HUES64 (cell line): ENCODE data around the gene ACSF3.

ENCODE experiments used
- H3K27ac ChIP-seq: 2 replicates; pipeline ENCODE4 v1.7.0; 2013; ENCODE audit warnings: low read depth, low read length, inconsistent platforms
- H3K27me3 ChIP-seq: 2 replicates; pipeline ENCODE4 v1.6.1; 2013; ENCODE audit warnings: mild to moderate bottlenecking, low read length; ENCODE audit not compliant: insufficient read depth
- H3K36me3 ChIP-seq: 2 replicates; pipeline ENCODE4 v1.6.1; 2013; ENCODE audit warnings: mild to moderate bottlenecking, low read length; ENCODE audit not compliant: insufficient read depth
- H3K4me1 ChIP-seq: 2 replicates; pipeline ENCODE4 v1.6.1; 2013; ENCODE audit warnings: mild to moderate bottlenecking, low read length, moderate library complexity; ENCODE audit not compliant: insufficient read depth
- H3K4me3 ChIP-seq: 2 replicates; pipeline ENCODE4 v1.5.1; 2013; ENCODE audit warnings: mild to moderate bottlenecking, low read length, moderate library complexity
- H3K9ac ChIP-seq: 2 replicates; pipeline ENCODE4 v1.6.1; 2013; ENCODE audit warnings: mild to moderate bottlenecking, low read depth, low read length
- H3K9me3 ChIP-seq: 2 replicates; pipeline ENCODE4 v1.6.1; 2013; ENCODE audit warnings: low read depth, low read length; ENCODE audit not compliant: insufficient read depth
- WGBS: fragments of 150-250, 120-280 bp; methylation state at CpG from one replicate; pipeline ENCODE4 v1.1.7; 2013; ENCODE audit warnings: missing lambda C conversion rate; 5-methylcytosine and 5-hydroxymethylcytosine counted together

Gene ACSF3

GRCh38 chr16:89114159-89114981 is 20.7 kb downstream of the ACSF3 start:
- H3K36me3 ChIP-seq = peaks cover 78% of the 10 kb centered on the region
- WGBS = 87% methylated on average over 33 of the region's 33 CpGs
- no peaks in the 10 kb centered on the region for H3K4me1 ChIP-seq
- H3K9ac ChIP-seq = peak overlapping the region; percentile 25; the same call in 1 of the 2 replicates
- H3K27ac ChIP-seq = peak overlapping the region; percentile 37; the same call in 1 of the 2 replicates
- no peaks in the 10 kb centered on the region for H3K27me3 ChIP-seq
- H3K9me3 ChIP-seq = no peaks in the 10 kb centered on the region
- H3K4me3 ChIP-seq = no peak overlapping the region

DNA sequence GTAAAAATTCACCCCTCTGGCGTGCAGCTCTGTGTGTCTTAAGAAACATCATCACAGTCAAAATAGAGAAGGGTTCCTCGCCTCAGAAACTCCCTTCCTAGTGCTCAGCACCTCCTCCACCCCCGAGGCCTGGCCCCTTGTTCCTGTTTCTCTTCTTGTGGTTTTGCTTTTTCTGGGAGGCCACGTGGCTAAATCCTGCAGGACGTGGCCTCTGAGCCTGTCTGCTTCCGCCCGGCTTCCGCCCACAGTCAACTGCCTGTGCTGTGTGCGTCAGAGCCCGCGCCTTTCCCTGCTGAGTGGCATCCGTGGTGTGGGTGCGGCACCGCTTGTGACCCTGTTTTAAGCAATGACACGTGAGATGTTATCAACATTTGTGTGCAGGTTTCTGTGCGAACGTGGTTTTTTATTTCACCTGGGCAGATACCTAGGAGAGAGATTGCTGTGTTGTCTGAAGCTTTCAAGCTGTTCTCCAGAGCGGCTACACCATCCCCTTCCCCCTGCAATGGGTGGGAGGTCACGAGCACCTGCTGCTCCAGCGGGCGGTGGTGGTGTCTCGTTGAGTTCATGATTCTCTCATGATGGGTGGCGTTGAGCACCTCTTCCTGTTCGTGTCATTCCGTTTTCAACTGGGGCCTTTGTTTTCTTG is 21.7 kb downstream of the ACSF3 start:
- H3K4me1 ChIP-seq = no peaks in the 10 kb centered on the region
- H3K4me3 ChIP-seq = no peak overlapping the region
- H3K9me3 ChIP-seq = no peaks in the 10 kb centered on the region
- H3K9ac ChIP-seq = no peak overlapping the region
- H3K27me3 ChIP-seq = no peaks in the 10 kb centered on the region
- no peak overlapping the region for H3K27ac ChIP-seq
- WGBS = 94% methylated on average over 25 of the region's 25 CpGs
- peaks cover 80% of the 10 kb centered on the region for H3K36me3 ChIP-seq

DNA sequence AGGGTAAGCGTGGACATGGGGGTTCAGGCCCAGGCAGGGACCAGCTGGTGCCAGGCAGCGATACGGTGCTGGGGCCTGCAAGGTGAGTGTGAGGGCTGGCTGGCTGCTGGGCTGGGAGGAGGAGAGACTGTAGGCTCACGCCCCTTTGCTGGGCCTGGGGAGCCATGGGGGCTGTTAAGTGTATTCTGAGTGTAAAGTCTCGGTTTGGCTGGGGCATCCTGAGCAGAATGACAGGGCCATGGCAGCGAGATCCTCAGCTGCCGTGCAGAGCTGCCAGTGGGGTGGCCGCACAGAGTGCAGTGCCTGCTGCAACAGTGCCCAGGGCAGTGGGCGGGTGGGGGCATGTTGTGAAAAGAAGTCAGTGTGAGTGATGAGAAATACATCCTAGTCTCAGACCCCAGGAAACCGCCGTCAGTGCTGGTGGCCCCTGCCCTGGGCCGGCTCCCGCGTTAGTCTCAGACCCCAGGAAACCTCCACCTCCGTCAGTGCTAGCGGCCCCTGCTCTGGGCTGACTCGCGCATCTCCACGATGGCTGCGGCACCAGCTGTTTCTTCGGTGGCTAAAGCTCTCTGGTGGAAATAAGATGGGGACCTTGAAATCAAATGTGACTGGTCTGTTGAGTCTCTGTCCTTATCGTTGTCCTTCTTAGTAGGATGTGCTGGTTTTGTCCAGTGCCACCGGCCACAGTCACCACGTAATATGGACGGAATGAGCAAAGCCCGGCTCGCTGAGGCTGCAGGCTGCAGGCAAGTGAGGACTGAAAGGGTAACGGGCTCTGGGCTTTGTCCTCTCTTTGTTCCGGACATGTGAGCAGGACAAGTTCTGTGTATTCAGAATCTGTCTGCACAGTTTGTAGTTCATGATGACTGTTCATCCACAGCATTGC is 22.9 kb downstream of the ACSF3 start:
- WGBS = 91% methylated on average over 29 of the region's 29 CpGs
- Histone ChIP-seq H3K9me3 (no peaks in the 10 kb centered on the region), H3K4me3 (no peak overlapping the region), H3K9ac (no peak overlapping the region), H3K27ac (no peak overlapping the region), H3K4me1 (no peaks in the 10 kb centered on the region), H3K27me3 (no peaks in the 10 kb centered on the region), H3K36me3 (peaks cover 84% of the 10 kb centered on the region)

DNA sequence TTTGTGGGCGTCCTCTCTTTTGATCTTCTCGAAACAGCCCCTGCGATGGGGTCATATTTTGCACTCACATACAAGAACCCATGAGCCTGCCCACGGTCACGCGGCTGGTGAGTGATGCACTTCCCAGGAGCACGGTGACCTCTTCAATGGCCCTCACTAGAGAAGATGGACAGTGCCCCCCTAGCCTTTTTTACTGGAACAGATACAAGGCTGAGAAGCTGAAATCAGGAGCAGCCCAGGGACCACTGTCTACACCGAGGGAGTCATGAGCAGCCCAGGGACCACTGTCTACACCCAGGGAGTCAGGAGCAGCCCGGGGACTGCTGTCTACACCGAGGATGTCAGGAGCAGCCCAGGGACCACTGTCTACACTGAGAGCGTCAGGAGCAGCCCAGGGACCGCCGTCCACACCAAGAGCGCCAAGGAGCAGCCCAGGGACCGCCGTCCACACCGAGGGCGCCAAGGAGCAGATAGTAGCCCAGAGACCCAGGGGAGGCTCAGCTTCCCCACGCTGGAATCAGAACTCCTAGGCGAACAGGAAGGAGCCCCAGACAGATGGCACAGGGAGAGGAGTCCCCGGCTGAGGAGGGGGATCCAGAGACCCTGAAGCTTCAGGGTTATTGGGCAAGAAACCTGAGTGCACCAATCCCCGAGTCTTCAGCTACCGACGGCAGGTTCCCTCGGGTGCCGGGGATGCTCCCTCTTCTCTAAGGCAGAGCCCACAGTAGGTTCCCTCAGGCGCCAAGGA is 23.7 kb downstream of the ACSF3 start:
- H3K9ac ChIP-seq = no peak overlapping the region
- no peak overlapping the region for H3K27ac ChIP-seq
- H3K27me3 ChIP-seq = no peaks in the 10 kb centered on the region
- no peaks in the 10 kb centered on the region for H3K9me3 ChIP-seq
- H3K36me3 ChIP-seq = peaks cover 78% of the 10 kb centered on the region
- no peak overlapping the region for H3K4me3 ChIP-seq
- 96% methylated on average over 27 of the region's 27 CpGs for WGBS
- H3K4me1 ChIP-seq = no peaks in the 10 kb centered on the region

- Histone ChIP-seq H3K4me3 (no peak overlapping the region), H3K27me3 (no peaks in the 10 kb centered on the region), H3K9ac (no peak overlapping the region), H3K27ac (no peak overlapping the region), H3K4me1 (no peaks in the 10 kb centered on the region), H3K9me3 (no peaks in the 10 kb centered on the region), H3K36me3 (peaks cover 73% of the 10 kb centered on the region)
- WGBS = 84% methylated on average over 19 of the region's 19 CpGs
These were observed 24.3 kb downstream of the ACSF3 start for GRCh38 chr16:89117975-89118289.

DNA sequence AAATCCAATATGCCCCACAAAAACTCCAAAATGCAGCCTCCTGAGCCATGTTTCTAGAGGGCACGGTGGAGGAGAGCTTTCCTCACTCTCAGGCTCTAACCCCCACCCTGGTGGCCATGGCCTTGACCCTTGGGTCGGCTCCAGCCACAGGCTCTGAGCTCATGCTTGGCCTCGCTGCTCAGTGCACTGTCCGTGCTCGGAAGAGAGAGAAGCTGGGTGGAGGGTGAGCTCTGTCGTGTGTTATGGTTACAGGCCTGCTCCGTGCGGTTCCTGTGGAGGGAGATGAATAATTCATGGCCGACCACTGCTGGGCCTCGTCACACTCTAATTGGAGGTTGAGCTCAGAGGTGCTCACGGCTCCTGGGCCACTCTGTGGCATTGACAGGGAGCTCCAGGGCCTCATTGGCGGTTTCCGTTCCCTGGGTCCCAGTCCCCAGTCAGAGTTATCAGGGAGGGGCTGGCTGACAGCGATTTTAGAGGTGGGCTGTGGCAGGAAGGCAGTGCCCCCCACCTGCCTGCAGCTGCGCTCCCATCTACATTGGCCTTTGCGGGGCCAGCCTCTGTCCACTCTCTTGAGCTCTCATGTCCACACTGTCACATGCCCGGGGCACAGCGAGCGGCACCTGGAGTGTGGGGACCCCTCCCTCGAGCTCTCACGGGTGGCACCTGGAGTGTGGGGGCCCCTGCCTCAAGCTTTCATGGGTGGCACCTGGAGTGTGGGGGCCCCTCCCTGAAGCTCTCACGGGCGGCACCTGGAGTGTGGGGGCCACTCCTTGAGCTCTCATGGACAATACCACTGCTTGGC is 24.9 kb downstream of the ACSF3 start:
- Histone ChIP-seq H3K4me1 (no peaks in the 10 kb centered on the region), H3K4me3 (no peak overlapping the region), H3K27me3 (no peaks in the 10 kb centered on the region), H3K27ac (no peak overlapping the region), H3K9me3 (no peaks in the 10 kb centered on the region), H3K9ac (no peak overlapping the region), H3K36me3 (peaks cover 71% of the 10 kb centered on the region)
- 80% methylated on average over 23 of the region's 23 CpGs for WGBS

- Histone ChIP-seq H3K9ac (no peak overlapping the region), H3K4me3 (no peak overlapping the region), H3K27me3 (no peaks in the 10 kb centered on the region), H3K4me1 (no peaks in the 10 kb centered on the region), H3K27ac (no peak overlapping the region), H3K36me3 (peaks cover 71% of the 10 kb centered on the region), H3K9me3 (no peaks in the 10 kb centered on the region)
- 93% methylated on average over 24 of the region's 24 CpGs for WGBS
These were observed 25.5 kb downstream of the ACSF3 start for GRCh38 chr16:89119166-89119621.

DNA sequence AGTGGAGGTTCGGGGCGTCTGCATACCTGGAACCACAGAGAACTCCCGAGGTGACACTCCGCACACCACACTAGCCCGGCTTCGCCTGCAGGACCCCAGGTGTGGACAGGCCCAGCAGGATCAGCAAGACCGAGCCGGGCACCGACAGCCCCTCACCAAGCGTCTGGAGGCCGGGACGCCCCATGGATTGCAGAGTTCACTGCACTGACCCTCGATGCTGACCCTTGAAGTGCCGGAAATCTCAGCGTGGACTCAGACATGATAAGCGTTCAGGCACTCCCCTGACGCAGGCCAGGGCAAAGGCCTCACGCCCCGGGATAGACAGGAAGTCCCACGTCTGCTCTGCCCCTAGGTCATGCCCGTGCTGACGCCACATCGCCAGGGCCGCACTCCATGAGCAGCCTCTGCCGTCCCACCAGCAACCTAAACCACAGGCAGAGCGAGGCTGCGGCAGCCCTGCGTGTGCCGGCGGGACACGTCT is 26.0 kb downstream of the ACSF3 start:
- H3K27ac ChIP-seq = no peak overlapping the region
- WGBS = 93% methylated on average over 31 of the region's 31 CpGs
- no peak overlapping the region for H3K4me3 ChIP-seq
- no peaks in the 10 kb centered on the region for H3K27me3 ChIP-seq
- no peaks in the 10 kb centered on the region for H3K4me1 ChIP-seq
- no peak overlapping the region for H3K9ac ChIP-seq
- no peaks in the 10 kb centered on the region for H3K9me3 ChIP-seq
- peaks cover 71% of the 10 kb centered on the region for H3K36me3 ChIP-seq

GRCh38 chr16:89120281-89120680 is 26.6 kb downstream of the ACSF3 start:
- no peaks in the 10 kb centered on the region for H3K4me1 ChIP-seq
- no peak overlapping the region for H3K4me3 ChIP-seq
- H3K36me3 ChIP-seq = peaks cover 69% of the 10 kb centered on the region

GRCh38 chr16:89120921-89121351 is 27.3 kb downstream of the ACSF3 start:
- WGBS = 96% methylated on average over 15 of the region's 15 CpGs
- no peaks in the 10 kb centered on the region for H3K4me1 ChIP-seq
- H3K36me3 ChIP-seq = peaks cover 68% of the 10 kb centered on the region
- no peaks in the 10 kb centered on the region for H3K9me3 ChIP-seq
- no peaks in the 10 kb centered on the region for H3K27me3 ChIP-seq
- H3K9ac ChIP-seq = no peak overlapping the region
- no peak overlapping the region for H3K4me3 ChIP-seq
- H3K27ac ChIP-seq = no peak overlapping the region

More at GRCh38 chr16:89120281-89120680, 26.6 kb downstream of the ACSF3 start:
- Histone ChIP-seq H3K9me3 (no peaks in the 10 kb centered on the region), H3K27me3 (no peaks in the 10 kb centered on the region), H3K9ac (no peak overlapping the region), H3K27ac (no peak overlapping the region)
- 97% methylated on average over 14 of the region's 14 CpGs for WGBS
